Measurements from ENCODE around the gene MRPL42. TPM values are rescaled to one million over a fixed set of nuclear protein-coding genes. Genes with fewer than 3 reads are reported as not detected.

Gene MRPL42
- total RNA-seq, 1 donor from 2014 or later: 44.6 TPM

DNA sequence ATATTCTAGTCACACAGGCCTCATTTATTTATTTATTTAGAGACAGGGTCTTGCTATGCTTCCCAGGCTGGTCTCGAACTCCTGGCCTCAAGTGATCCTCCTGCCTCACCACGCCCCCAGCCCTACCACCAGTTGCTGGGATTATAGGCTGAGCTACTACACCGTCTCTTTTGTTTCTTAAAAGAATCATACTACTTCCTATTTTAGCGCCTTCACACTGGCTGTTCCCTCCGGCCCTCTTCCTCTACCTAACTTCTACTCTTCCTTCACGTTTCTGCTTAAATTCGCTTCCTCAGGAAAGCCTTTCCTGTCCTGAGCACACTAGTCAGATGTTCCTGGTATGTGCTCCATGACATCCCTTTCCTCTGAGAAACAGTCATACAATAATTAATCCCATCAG, 6.4 kb upstream of the MRPL42 start:
- no peaks in the 10 kb centered on the region for H3K36me3 Mint-ChIP-seq (ENCODE audit: low read depth)
- ChIA-PET CTCF (no interaction called here), POLR2A (interaction anchor here (0.7 kb wide), 1 partner anchor 23 kb away, joined by 4 read pairs; no protein-coding TSS in a partner anchor)
- no peak for ATAC-seq (ENCODE audit: low read depth)
- no peaks in the 10 kb centered on the region for H3K9me3 Mint-ChIP-seq
- DNase-seq: no peak
- no peak overlapping the region for H3K27ac Mint-ChIP-seq
- intact Hi-C loops (cut with micrococcal nuclease): loop anchor here (1.0 kb wide), 1 partner anchor 9 kb away; no protein-coding TSS in a partner anchor
- no peak overlapping the region for H3K4me3 Mint-ChIP-seq
- H3K4me1 Mint-ChIP-seq: peaks cover 2% of the 10 kb centered on the region
- TF ChIP-seq, protein P1, sequence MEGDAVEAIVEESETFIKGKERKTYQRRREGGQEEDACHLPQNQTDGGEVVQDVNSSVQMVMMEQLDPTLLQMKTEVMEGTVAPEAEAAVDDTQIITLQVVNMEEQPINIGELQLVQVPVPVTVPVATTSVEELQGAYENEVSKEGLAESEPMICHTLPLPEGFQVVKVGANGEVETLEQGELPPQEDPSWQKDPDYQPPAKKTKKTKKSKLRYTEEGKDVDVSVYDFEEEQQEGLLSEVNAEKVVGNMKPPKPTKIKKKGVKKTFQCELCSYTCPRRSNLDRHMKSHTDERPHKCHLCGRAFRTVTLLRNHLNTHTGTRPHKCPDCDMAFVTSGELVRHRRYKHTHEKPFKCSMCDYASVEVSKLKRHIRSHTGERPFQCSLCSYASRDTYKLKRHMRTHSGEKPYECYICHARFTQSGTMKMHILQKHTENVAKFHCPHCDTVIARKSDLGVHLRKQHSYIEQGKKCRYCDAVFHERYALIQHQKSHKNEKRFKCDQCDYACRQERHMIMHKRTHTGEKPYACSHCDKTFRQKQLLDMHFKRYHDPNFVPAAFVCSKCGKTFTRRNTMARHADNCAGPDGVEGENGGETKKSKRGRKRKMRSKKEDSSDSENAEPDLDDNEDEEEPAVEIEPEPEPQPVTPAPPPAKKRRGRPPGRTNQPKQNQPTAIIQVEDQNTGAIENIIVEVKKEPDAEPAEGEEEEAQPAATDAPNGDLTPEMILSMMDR (IDR thresholded peaks at IDR 0.05): no peak
- no peaks in the 10 kb centered on the region for H3K27me3 Mint-ChIP-seq

DNA sequence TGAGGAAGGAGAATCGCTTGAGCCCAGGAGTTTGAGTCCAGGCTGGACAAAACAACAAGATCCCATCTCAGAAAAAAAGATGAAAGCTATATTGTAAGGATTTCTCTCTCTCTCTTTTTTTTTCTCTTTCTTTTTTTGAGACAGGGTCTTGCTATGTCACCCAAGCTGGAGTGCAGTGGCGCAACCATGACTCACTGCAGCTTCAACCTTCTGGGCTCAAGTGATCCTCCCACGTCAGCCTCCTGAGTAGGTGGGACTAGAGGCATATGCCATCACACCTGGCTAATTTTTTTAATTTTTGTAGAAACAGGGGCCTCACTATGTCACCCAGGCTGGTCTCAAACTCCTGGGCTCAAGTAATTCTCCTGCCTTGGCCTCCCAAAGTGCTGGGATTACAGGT, 5.8 kb upstream of the MRPL42 start:
- H3K27ac Mint-ChIP-seq: no peak overlapping the region
- H3K36me3 Mint-ChIP-seq (ENCODE audit: low read depth): no peaks in the 10 kb centered on the region
- no peaks in the 10 kb centered on the region for H3K9me3 Mint-ChIP-seq
- CTCF ChIA-PET: no interaction called here
- POLR2A ChIA-PET: no interaction called here
- no peak for DNase-seq
- TF ChIP-seq, protein P1 (IDR thresholded peaks at IDR 0.05): no peak
- H3K4me1 Mint-ChIP-seq: peaks cover 2% of the 10 kb centered on the region
- ATAC-seq (ENCODE audit: low read depth): no peak
- intact Hi-C loops (cut with micrococcal nuclease): no loop called here
- no peak overlapping the region for H3K4me3 Mint-ChIP-seq
- H3K27me3 Mint-ChIP-seq: no peaks in the 10 kb centered on the region

DNA sequence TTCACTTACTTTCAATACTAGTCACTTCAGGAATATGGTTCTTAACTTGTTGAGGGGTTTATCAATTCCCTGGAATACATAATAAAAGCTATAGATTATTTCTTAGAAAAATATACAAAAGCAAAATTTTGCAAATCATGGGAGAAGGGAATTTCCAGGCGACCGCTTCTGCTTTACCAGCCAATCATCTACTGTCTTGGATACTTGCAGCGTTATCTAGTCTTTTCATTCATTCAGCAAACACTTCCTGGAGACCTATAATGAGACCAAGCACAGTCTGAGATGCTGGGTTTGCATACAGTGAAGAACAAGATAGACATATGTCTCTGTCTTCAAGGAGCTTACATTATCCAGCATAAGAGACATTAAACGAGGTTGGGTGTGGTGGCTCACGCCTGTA, 1.5 kb upstream of the MRPL42 start:
- Mint-ChIP-seq H3K27me3 (no peaks in the 10 kb centered on the region), H3K4me3 (no peak overlapping the region), H3K4me1 (peaks cover 23% of the 10 kb centered on the region), H3K27ac (no peak overlapping the region), H3K36me3 (ENCODE audit: low read depth) (peaks cover 16% of the 10 kb centered on the region), H3K9me3 (no peaks in the 10 kb centered on the region)
- DNase-seq: no peak
- no peak for ATAC-seq (ENCODE audit: low read depth)
- POLR2A ChIA-PET: interaction anchor here (3.0 kb wide), 1 partner anchor 24 kb away, joined by 32 read pairs; the partner anchor contains the start of gene UBE2N
- CTCF ChIA-PET: interaction anchor here (1.2 kb wide), 1 partner anchor 24 kb away, joined by 4 read pairs; the partner anchor contains the start of gene UBE2N
- TF ChIP-seq, protein P1 (IDR thresholded peaks at IDR 0.05): no peak
- intact Hi-C loops (cut with micrococcal nuclease): loop anchor here (5.0 kb wide), 1 partner anchor 1751 kb away; the partner anchor contains the start of genes FGD6 and VEZT

DNA sequence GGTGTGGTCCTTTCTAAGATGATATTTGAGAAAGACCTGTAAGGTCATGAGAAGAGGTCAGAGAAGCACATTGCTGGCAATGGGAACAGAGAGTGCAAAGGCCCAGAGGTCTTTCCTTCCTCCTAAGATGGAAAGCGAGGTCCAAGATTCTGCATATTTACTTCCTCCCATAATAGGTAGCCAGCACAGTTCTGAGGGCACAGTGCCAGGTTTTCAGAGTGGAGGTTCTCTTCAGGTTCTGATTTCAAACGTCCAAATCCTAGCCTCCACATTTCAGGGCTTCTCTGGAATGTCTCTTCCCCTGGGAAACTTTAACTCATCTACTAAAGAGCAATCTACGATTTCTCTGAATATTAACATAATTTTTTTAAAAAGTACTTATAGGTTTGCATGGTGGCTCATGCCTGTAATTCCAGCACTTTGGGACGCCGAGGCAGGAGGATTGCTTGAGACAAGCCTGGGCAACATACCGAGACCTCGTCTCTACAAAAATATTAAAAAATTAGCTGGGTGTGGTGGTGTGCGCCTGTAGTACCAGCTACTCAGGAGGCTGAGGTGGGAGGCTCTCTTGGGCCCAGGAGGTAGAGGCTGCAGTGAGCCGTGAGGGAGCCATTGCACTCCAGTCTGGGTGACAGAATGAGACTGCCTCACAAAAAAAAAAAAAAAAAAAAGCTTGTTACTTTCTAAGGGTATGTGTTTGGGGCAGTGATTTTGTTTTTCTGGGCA, 526 bp upstream of the MRPL42 start:
- Mint-ChIP-seq H3K9me3 (no peaks in the 10 kb centered on the region), H3K36me3 (ENCODE audit: low read depth) (peaks cover 23% of the 10 kb centered on the region), H3K4me3 (peak overlapping the region; percentile 95), H3K27ac (peak overlapping the region; percentile 94), H3K27me3 (no peaks in the 10 kb centered on the region), H3K4me1 (peaks cover 23% of the 10 kb centered on the region)
- TF ChIP-seq, protein P1 (IDR thresholded peaks at IDR 0.05): no peak
- intact Hi-C loops (cut with micrococcal nuclease): loop anchor here (1.0 to 5.0 kb wide), 11 partner anchors 17 to 1751 kb away; partner anchors contain the start of genes CRADD, EEA1, FGD6 and NUDT4
- POLR2A ChIA-PET: interaction anchor here (0.6 to 3.0 kb wide), 11 partner anchors 17 to 873 kb away, joined by 3 to 32 read pairs (median 3); partner anchors contain the start of genes EEA1 and UBE2N
- no peak for DNase-seq
- no peak for ATAC-seq (ENCODE audit: low read depth)
- CTCF ChIA-PET: interaction anchor here (1.3 to 1.9 kb wide), 3 partner anchors 10 to 635 kb away, joined by 4 to 9 read pairs (median 5); no protein-coding TSS in a partner anchor

DNA sequence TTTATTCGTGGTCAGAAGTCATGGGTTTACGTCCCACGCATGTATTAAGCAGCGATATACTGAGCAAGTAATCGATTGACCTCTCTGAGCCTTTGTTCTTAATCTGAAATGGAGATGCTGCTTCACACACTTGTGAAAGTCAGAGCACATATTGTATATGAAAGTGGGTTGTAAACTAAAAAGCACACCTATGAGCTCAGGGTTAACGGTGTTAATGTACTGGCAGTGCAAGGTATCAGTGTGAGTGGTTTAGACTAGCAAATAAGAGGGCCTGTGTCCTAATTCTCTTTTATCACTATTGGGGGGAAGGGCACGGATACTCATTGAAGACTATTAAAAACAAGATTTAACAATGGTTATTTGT, 676 bp downstream of the MRPL42 start:
- Mint-ChIP-seq H3K4me1 (peaks cover 23% of the 10 kb centered on the region), H3K27me3 (no peaks in the 10 kb centered on the region), H3K36me3 (ENCODE audit: low read depth) (peaks cover 30% of the 10 kb centered on the region), H3K4me3 (peak overlapping the region; percentile 95), H3K27ac (peak overlapping the region; percentile 94), H3K9me3 (no peaks in the 10 kb centered on the region)
- TF ChIP-seq, protein P1 (IDR thresholded peaks at IDR 0.05): no peak
- ATAC-seq (ENCODE audit: low read depth): no peak
- DNase-seq: no peak
- intact Hi-C loops (cut with micrococcal nuclease): loop anchor here (5.0 kb wide), 1 partner anchor 1749 kb away; the partner anchor contains the start of genes FGD6 and VEZT
- ChIA-PET POLR2A (interaction anchor here (1.0 to 3.0 kb wide), 7 partner anchors 19 to 380 kb away, joined by 3 to 32 read pairs (median 4); partner anchors contain the start of gene UBE2N), CTCF (interaction anchor here (1.2 to 1.9 kb wide), 5 partner anchors 9 to 634 kb away, joined by 3 to 9 read pairs (median 4); no protein-coding TSS in a partner anchor)
